NCI-H128 (cell line): ENCODE data around the gene PDILT.

Experiments used
- DNase-seq: peaks from one replicate; lab custom pipeline; 2025; ENCODE audit not compliant: unreplicated experiment; lab: John Stamatoyannopoulos, UW

Gene PDILT

GRCh38 chr16:20402651-20403050 lies 1.9 kb downstream of the PDILT start:
- no peak for DNase-seq

- DNase-seq = no peak
These were observed 3.0 kb downstream of the PDILT start for GRCh38 chr16:20401475-20402016.

- DNase-seq = no peak
These were observed 3.5 kb downstream of the PDILT start for GRCh38 chr16:20401066-20401465.

GRCh38 chr16:20399185-20399584 lies 5.4 kb downstream of the PDILT start:
- no peak for DNase-seq

GRCh38 chr16:20398603-20399002 lies 5.9 kb downstream of the PDILT start:
- no peak for DNase-seq

- no peak for DNase-seq
These were observed 7.0 kb downstream of the PDILT start for GRCh38 chr16:20397468-20398074.

GRCh38 chr16:20396846-20397467 lies 7.6 kb downstream of the PDILT start:
- no peak for DNase-seq

GRCh38 chr16:20395946-20396345 lies 8.6 kb downstream of the PDILT start:
- DNase-seq = no peak

- DNase-seq = no peak
These were observed 10.5 kb downstream of the PDILT start for GRCh38 chr16:20393801-20394577.

GRCh38 chr16:20391045-20391444 lies 13.5 kb downstream of the PDILT start:
- no peak for DNase-seq

- DNase-seq = no peak
These were observed 15.7 kb downstream of the PDILT start for GRCh38 chr16:20388854-20389253.

GRCh38 chr16:20387978-20388377 lies 16.6 kb downstream of the PDILT start:
- no peak for DNase-seq

- no peak for DNase-seq
These were observed 18.4 kb downstream of the PDILT start for GRCh38 chr16:20385844-20386832.

- DNase-seq = peak; percentile 65
These were observed 21.2 kb downstream of the PDILT start for GRCh38 chr16:20383106-20384029.

- DNase-seq = no peak
These were observed 22.2 kb downstream of the PDILT start for GRCh38 chr16:20382202-20382948.

GRCh38 chr16:20380782-20381181 lies 23.8 kb downstream of the PDILT start:
- no peak for DNase-seq

GRCh38 chr16:20377181-20377580 lies 27.4 kb downstream of the PDILT start:
- DNase-seq = no peak

GRCh38 chr16:20372701-20373100 lies 31.8 kb downstream of the PDILT start:
- no peak for DNase-seq

- DNase-seq = no peak
These were observed 35.0 kb downstream of the PDILT start for GRCh38 chr16:20369452-20370054.
